Neural cell (in vitro differentiated cells): ENCODE data around the gene TBC1D2. TPM values are rescaled to one million over a fixed set of nuclear protein-coding genes. Genes with fewer than 3 reads are reported as not detected.

Source experiments
- H2AFZ ChIP-seq: fragments of 200-600, 300-800 bp; sonication (generic), shearing (Covaris generic); 2 replicates; pipeline ENCODE4 v1.6.0; 2014; ENCODE audit warnings: low read depth, mild to moderate bottlenecking, antibody characterized with exemption, low read length, moderate library complexity
- H3F3A ChIP-seq: fragments of 200-600 bp; shearing (Covaris generic); 2 replicates; pipeline ENCODE4 v1.6.1; 2016; ENCODE audit warnings: mild to moderate bottlenecking, moderate library complexity, mixed read lengths, antibody characterized with exemption, low read length; ENCODE audit not compliant: insufficient read depth, poor library complexity, severe bottlenecking
- H3K27ac ChIP-seq: fragments of 200-600, 300-800 bp; sonication (generic), shearing (Covaris generic); 2 replicates; pipeline ENCODE4 v1.5.1; 2014; ENCODE audit warnings: mild to moderate bottlenecking, low read length, moderate library complexity
- H3K27me3 ChIP-seq: fragments of 300-800, 200-600 bp; sonication (generic), shearing (Covaris generic); 2 replicates; pipeline ENCODE4 v1.6.0; 2014; ENCODE audit warnings: mild to moderate bottlenecking, low read depth, low read length, moderate library complexity; ENCODE audit not compliant: insufficient read depth
- H3K36me3 ChIP-seq: fragments of 300-800, 200-600 bp; sonication (generic), shearing (Covaris generic); 2 replicates; pipeline ENCODE4 v1.5.1; 2014; ENCODE audit warnings: mild to moderate bottlenecking, antibody characterized with exemption, low read length, moderate library complexity; ENCODE audit not compliant: insufficient read depth
- H3K4me2 ChIP-seq: fragments of 300-800, 200-600 bp; sonication (generic), shearing (Covaris generic); 2 replicates; pipeline ENCODE4 v1.6.0; 2014; ENCODE audit warnings: mild to moderate bottlenecking, low read length
- H3K4me3 ChIP-seq: fragments of 300-800, 200-600 bp; sonication (generic), shearing (Covaris generic); 2 replicates; pipeline ENCODE4 v1.5.1; 2014; ENCODE audit warnings: mild to moderate bottlenecking, low read length, moderate library complexity
- H3K79me2 ChIP-seq: fragments of 200-600 bp; shearing (Covaris generic); replicated peaks from 2 replicates; pipeline ENCODE4 v1.6.0; 2014; ENCODE audit warnings: mild to moderate bottlenecking, low read length, moderate library complexity; ENCODE audit not compliant: insufficient read depth
- H3K9ac ChIP-seq: fragments of 300-800, 200-600 bp; sonication (generic), shearing (Covaris generic); 2 replicates; pipeline ENCODE4 v1.6.1; 2016; ENCODE audit warnings: mild to moderate bottlenecking, low read length, mixed read lengths
- H3K9me2 ChIP-seq: fragments of 200-600 bp; shearing (Covaris generic); 2 replicates; pipeline ENCODE4 v1.6.1; 2016; ENCODE audit warnings: mild to moderate bottlenecking, low read length, mixed read lengths; ENCODE audit not compliant: insufficient read depth
- H3K9me3 ChIP-seq: fragments of 200-600, 300-800 bp; sonication (generic), shearing (Covaris generic); 2 replicates; pipeline ENCODE4 v1.6.1; 2016; ENCODE audit warnings: mild to moderate bottlenecking, mixed run types, low read length, moderate library complexity, mixed read lengths
- H4K20me1 ChIP-seq: fragments of 200-600 bp; shearing (Covaris generic); 2 replicates; pipeline ENCODE4 v1.6.1; 2016; ENCODE audit warnings: mild to moderate bottlenecking, mixed run types; ENCODE audit not compliant: insufficient read depth
- CTCF ChIP-seq: fragments of 450-650 bp; IDR thresholded peaks from 2 replicates; pipeline ENCODE4 v1.5.1; 2014; ENCODE audit warnings: antibody characterized with exemption, mild to moderate bottlenecking, moderate library complexity; ENCODE audit not compliant: poor library complexity, severe bottlenecking
- EP300 ChIP-seq: fragments of 450-650 bp; conservative IDR thresholded peaks from 2 replicates; pipeline ENCODE4 v1.6.1; 2014; ENCODE audit warnings: antibody characterized with exemption, mild to moderate bottlenecking, moderate library complexity; ENCODE audit not compliant: poor library complexity, severe bottlenecking
- EZH2 ChIP-seq: fragments of 200-600, 300-800 bp; shearing (Covaris generic), sonication (generic); IDR thresholded peaks from 2 replicates; pipeline ENCODE4 v1.6.1; 2014; ENCODE audit warnings: antibody characterized with exemption, low read length, borderline replicate concordance, mild to moderate bottlenecking; ENCODE audit not compliant: insufficient read depth, poor library complexity, severe bottlenecking
- MXI1 ChIP-seq: fragments of 450-650 bp; conservative IDR thresholded peaks from 2 replicates; pipeline ENCODE4 v1.6.1; 2014; ENCODE audit warnings: antibody characterized with exemption, mild to moderate bottlenecking; ENCODE audit not compliant: poor library complexity, severe bottlenecking
- POLR2AphosphoS5 ChIP-seq: IDR thresholded peaks from 2 replicates; pipeline ENCODE4 v1.6.1; 2012
- RAD21 ChIP-seq: fragments of 450-650 bp; conservative IDR thresholded peaks from 2 replicates; pipeline ENCODE4 v1.6.1; 2014; ENCODE audit warnings: antibody characterized with exemption, mild to moderate bottlenecking, moderate library complexity
- REST ChIP-seq: IDR thresholded peaks from 2 replicates; pipeline ENCODE4 v1.6.1; 2012; ENCODE audit warnings: borderline replicate concordance
- SMC3 ChIP-seq: fragments of 450-650 bp; conservative IDR thresholded peaks from 2 replicates; pipeline ENCODE4 v1.6.1; 2014; ENCODE audit warnings: antibody characterized with exemption, mild to moderate bottlenecking, moderate library complexity; ENCODE audit not compliant: poor library complexity
- TAF1 ChIP-seq: IDR thresholded peaks from 2 replicates; pipeline ENCODE4 v1.6.1; 2012; ENCODE audit warnings: low read depth
- polyA plus RNA-seq: library from polyadenylated mRNA; depleted of rRNA; stranded (reverse); fragments of >200 nt; gene quantifications from 2 replicates; pipeline ENCODE4 v1.2.3, GENCODE V29; 2014

The TBC1D2 gene
- polyA plus RNA-seq, 1 donor from 2014 or later, result 4.1 TPM

DNA sequence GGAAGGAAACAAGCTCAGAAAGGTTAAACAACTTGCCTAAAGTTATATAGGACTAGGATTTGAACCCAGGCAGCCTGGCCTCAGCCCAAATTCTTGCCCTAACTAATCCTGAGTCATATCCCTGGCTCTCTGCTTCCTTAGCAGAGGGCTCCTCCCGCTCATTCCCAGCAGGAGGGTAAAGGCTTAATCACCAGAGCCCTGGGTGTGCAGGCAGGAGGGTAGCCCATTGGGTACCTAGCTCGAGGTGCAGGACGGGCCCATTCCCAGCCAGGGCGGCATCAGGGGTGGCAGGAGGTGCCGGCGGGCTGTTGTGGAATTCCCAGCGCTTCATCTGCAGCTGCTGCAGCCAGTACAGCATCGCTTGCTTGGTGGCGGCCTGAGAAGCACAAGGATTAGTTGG lies 3.9 kb downstream of the TBC1D2 start:
- Histone ChIP-seq H3K9ac (no peak overlapping the region), H3K9me3 (no peaks in the 10 kb centered on the region), H3K79me2 (no peaks in the 10 kb centered on the region), H2AFZ (no peak overlapping the region), H4K20me1 (no peaks in the 10 kb centered on the region), H3K4me3 (no peak overlapping the region), H3K27me3 (peaks cover 10% of the 10 kb centered on the region), H3K36me3 (no peaks in the 10 kb centered on the region), H3K27ac (no peak overlapping the region), H3F3A (no peaks in the 10 kb centered on the region), H3K4me2 (no peak overlapping the region), H3K9me2 (no peaks in the 10 kb centered on the region)
- TF ChIP-seq POLR2AphosphoS5 (no peak), RAD21 (no peak), REST (no peak), MXI1 (no peak), EZH2 (no peak), TAF1 (no peak)

GRCh38 chr9:98249771-98250170 lies 5.7 kb downstream of the TBC1D2 start:
- Histone ChIP-seq H4K20me1 (no peaks in the 10 kb centered on the region), H3K9me3 (no peaks in the 10 kb centered on the region), H3K27ac (no peak overlapping the region), H2AFZ (no peak overlapping the region), H3K9me2 (no peaks in the 10 kb centered on the region), H3K79me2 (no peaks in the 10 kb centered on the region), H3F3A (no peaks in the 10 kb centered on the region), H3K27me3 (peaks cover 6% of the 10 kb centered on the region), H3K9ac (no peak overlapping the region), H3K4me2 (no peak overlapping the region), H3K4me3 (no peak overlapping the region), H3K36me3 (no peaks in the 10 kb centered on the region)
- TF ChIP-seq EP300, result no peak
- TF ChIP-seq SMC3, result no peak
- no peak for TF ChIP-seq RAD21
- no peak for TF ChIP-seq EZH2
- no peak for TF ChIP-seq CTCF
- TF ChIP-seq REST, result no peak
